ENCODE results near the gene ZNF57.
A peak's percentile ranks its signal among the peaks of the same experiment; 100 is the strongest.
"Not testable (repeated sequence)": the region's sequence is repeated elsewhere in the genome, so short reads cannot be mapped to it uniquely, and the experiment has no call there.

Gene ZNF57

DNA sequence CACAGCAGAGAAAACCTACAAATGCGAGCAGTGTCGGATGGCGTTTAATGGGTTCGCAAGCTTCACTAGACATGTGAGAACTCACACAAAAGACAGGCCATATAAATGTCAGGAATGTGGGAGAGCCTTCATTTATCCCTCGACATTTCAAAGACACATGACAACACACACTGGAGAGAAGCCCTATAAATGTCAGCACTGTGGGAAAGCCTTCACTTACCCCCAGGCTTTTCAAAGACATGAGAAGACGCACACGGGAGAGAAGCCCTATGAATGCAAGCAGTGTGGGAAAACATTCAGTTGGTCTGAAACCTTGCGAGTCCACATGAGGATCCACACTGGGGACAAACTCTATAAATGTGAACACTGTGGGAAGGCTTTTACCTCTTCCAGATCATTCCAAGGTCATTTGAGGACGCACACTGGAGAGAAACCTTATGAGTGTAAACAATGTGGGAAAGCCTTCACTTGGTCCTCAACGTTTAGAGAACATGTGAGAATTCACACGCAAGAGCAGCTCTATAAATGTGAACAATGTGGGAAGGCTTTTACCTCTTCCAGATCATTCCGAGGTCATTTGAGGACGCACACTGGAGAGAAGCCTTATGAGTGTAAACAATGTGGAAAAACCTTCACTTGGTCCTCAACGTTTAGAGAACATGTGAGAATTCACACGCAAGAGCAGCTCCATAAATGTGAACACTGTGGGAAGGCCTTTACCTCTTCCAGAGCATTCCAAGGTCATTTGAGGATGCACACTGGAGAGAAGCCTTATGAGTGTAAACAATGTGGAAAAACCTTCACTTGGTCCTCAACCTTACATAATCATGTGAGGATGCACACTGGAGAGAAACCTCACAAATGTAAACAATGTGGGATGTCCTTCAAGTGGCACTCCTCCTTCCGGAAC lies 16.8 kb downstream of the ZNF57 start:
- POLR2A ChIA-PET (ENCODE audit: low non-redundant PET) = no interaction called here
- CTCF ChIA-PET = no interaction called here
- no peak for DNase-seq (ENCODE audit: low spot score)
- no peak overlapping the region for H3K27ac ChIP-seq
- TF ChIP-seq, protein P1, sequence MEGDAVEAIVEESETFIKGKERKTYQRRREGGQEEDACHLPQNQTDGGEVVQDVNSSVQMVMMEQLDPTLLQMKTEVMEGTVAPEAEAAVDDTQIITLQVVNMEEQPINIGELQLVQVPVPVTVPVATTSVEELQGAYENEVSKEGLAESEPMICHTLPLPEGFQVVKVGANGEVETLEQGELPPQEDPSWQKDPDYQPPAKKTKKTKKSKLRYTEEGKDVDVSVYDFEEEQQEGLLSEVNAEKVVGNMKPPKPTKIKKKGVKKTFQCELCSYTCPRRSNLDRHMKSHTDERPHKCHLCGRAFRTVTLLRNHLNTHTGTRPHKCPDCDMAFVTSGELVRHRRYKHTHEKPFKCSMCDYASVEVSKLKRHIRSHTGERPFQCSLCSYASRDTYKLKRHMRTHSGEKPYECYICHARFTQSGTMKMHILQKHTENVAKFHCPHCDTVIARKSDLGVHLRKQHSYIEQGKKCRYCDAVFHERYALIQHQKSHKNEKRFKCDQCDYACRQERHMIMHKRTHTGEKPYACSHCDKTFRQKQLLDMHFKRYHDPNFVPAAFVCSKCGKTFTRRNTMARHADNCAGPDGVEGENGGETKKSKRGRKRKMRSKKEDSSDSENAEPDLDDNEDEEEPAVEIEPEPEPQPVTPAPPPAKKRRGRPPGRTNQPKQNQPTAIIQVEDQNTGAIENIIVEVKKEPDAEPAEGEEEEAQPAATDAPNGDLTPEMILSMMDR (conservative IDR thresholded peaks at IDR 0.05; ENCODE audit: low read depth) = no peak

DNA sequence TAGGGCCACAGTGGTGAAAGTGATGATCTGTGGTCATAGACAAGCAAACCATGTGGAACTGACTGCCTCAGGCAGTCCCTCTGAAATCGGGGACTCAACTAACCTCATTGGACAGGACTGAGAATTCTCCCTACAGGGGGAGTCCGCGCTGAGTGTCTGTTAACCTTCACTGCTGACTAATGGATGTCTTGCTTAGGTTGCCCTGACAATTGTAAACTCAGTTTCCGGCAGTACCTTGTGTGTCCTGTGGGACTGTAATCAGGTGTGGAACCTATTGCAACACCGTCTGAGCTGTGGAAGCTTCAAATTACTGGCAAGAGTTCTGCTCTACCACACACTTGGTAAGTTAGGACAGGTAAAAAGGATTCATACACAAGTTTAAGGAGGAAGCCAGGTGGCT lies 22.3 kb downstream of the ZNF57 start:
- CTCF ChIA-PET = interaction anchor here (0.8 kb wide), 1 partner anchor 37 kb away, joined by 4 read pairs; no protein-coding TSS in a partner anchor
- DNase-seq (ENCODE audit: low spot score) = no peak
- TF ChIP-seq, protein P1 (conservative IDR thresholded peaks at IDR 0.05; ENCODE audit: low read depth) = no peak
- POLR2A ChIA-PET (ENCODE audit: low non-redundant PET) = no interaction called here
- peak overlapping the region; percentile 92 for H3K27ac ChIP-seq

GRCh38 chr19:2923510-2923909 lies 22.8 kb downstream of the ZNF57 start:
- CTCF ChIA-PET = interaction anchor here (0.7 to 1.6 kb wide), 4 partner anchors 31 to 275 kb away, joined by 4 to 7 read pairs (median 5); no protein-coding TSS in a partner anchor
- peak overlapping the region; percentile 92 for H3K27ac ChIP-seq
- POLR2A ChIA-PET (ENCODE audit: low non-redundant PET) = interaction anchor here (0.6 kb wide), 1 partner anchor 112 kb away, joined by 3 read pairs; no protein-coding TSS in a partner anchor
- TF ChIP-seq, protein P1 (conservative IDR thresholded peaks at IDR 0.05; ENCODE audit: low read depth) = no peak
- DNase-seq (ENCODE audit: low spot score) = peak; percentile 50

GRCh38 chr19:2926341-2927031 lies 25.8 kb downstream of the ZNF57 start:
- TF ChIP-seq, protein P1 (conservative IDR thresholded peaks at IDR 0.05; ENCODE audit: low read depth) = no peak
- peak overlapping the region; percentile 6; the same call in 1 of the 2 replicates for H3K27ac ChIP-seq
- ChIA-PET POLR2A (ENCODE audit: low non-redundant PET) (no interaction called here), CTCF (no interaction called here)
- no peak for DNase-seq (ENCODE audit: low spot score)

DNA sequence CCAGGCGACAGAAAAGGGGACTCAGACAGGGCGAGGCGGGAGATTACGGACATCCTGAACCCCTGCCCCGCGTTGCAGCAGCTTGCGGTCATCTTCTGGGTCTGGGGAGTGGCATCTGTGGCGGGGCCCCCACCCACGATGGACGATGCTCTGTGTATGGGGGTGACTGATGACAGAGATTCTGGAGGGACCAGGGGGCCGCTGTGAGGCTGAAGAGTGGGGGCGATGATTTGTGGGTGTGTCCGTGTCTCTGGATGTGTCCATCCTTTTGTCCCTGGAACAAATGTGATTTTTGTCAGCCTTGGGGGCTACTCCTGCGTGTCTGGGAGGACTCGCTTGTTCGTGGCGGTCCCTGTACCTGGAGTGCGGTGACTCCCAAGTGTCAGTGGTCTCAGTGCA lies 26.3 kb downstream of the ZNF57 start:
- CTCF ChIA-PET = no interaction called here
- TF ChIP-seq, protein P1 (conservative IDR thresholded peaks at IDR 0.05; ENCODE audit: low read depth) = no peak
- POLR2A ChIA-PET (ENCODE audit: low non-redundant PET) = no interaction called here
- H3K27ac ChIP-seq = peak overlapping the region; percentile 6; the same call in 1 of the 2 replicates
- no peak for DNase-seq (ENCODE audit: low spot score)

DNA sequence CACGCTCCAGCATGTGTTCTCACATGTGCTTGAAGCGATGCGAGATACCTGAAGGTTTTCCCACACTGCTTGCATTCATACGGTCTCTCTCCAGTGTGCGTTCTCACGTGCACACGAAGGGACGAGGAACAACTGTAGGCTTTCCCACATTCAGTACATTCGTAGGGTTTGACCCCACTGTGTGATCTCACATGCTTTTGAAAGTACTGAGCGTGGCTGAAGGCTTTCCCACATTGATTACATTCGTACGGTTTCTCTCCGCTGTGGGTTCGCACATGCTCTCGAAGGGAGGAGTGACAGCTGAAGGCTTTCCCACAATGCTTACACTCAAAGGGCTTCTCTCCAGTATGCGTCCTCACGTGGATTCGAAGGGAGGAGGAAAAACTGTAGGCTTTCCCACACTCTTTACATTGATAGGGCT lies 32.8 kb downstream of the ZNF57 start:
- CTCF ChIA-PET = no interaction called here

DNA sequence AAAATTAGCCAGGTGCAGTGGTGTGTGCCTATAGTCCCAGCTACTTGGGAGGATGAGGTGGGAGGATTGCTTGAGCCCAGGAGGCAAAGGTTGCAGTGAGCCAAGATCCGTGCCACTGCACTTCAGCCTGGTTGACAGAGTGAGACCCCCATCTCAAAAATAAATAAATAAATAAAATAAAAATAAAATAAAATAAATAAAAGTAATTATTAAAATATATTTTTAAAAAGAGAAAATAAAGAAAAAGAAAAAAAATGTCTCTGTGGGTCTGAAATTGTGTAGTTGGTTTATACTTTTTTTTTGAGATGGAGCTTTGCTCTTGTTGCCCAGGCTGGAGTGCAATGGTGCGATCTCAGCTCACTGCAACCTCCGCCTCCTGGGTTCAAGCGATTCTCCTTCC lies 35.1 kb downstream of the ZNF57 start:
- CTCF ChIA-PET; H3K27ac ChIP-seq; POLR2A ChIA-PET (ENCODE audit: low non-redundant PET); DNase-seq (ENCODE audit: low spot score): not testable (repeated sequence)

More for the DNA sequence above, 32.8 kb downstream of the ZNF57 start:
- TF ChIP-seq, protein P1 (conservative IDR thresholded peaks at IDR 0.05; ENCODE audit: low read depth) = no peak
- POLR2A ChIA-PET (ENCODE audit: low non-redundant PET) = no interaction called here
- H3K27ac ChIP-seq = no peak overlapping the region
- no peak for DNase-seq (ENCODE audit: low spot score)

All from RWPE1 (cell line).